Measurements from ENCODE around the gene TMC3.

Gene TMC3

GRCh38 chr15:81372575-81372974 lies 1.4 kb downstream of the TMC3 start:
- Histone ChIP-seq H3K9me2 (ENCODE audit: low read depth, low read length) (no peaks in the 10 kb centered on the region), H4K20me1 (ENCODE audit: insufficient read depth, low read length) (no peaks in the 10 kb centered on the region), H3K4me2 (ENCODE audit: low read length) (no peak overlapping the region), H3K27me3 (ENCODE audit: insufficient read depth, low read length) (no peaks in the 10 kb centered on the region), H3K9me3 (ENCODE audit: low read length) (no peaks in the 10 kb centered on the region), H3K27ac (ENCODE audit: low read depth, low read length, poor library complexity, severe bottlenecking) (no peak overlapping the region), H3K9ac (ENCODE audit: low read length) (no peak overlapping the region), H2AFZ (ENCODE audit: low read length) (no peak overlapping the region), H3K4me1 (ENCODE audit: insufficient read depth, low read length, severe bottlenecking) (no peaks in the 10 kb centered on the region), H3K36me3 (ENCODE audit: insufficient read depth, low read length) (no peaks in the 10 kb centered on the region), H3K4me3 (ENCODE audit: low read depth, low read length, poor library complexity, severe bottlenecking) (no peak overlapping the region), H3K79me2 (ENCODE audit: insufficient read depth, low read length) (no peaks in the 10 kb centered on the region), H3F3A (ENCODE audit: insufficient read depth, low read length) (no peaks in the 10 kb centered on the region)
- TF ChIP-seq EZH2 (IDR thresholded peaks at IDR 0.05; ENCODE audit: borderline replicate concordance, low read length): no peak
- no peak for TF ChIP-seq CTCF (IDR thresholded peaks at IDR 0.05; ENCODE audit: low read length)

GRCh38 chr15:81363718-81364500 lies 10.1 kb downstream of the TMC3 start:
- H3K9me3 ChIP-seq (ENCODE audit: low read length): no peaks in the 10 kb centered on the region
- no peaks in the 10 kb centered on the region for H3K79me2 ChIP-seq (ENCODE audit: insufficient read depth, low read length)
- peaks cover 6% of the 10 kb centered on the region; the same call in 1 of the 2 replicates for H3K27me3 ChIP-seq (ENCODE audit: insufficient read depth, low read length)
- no peak overlapping the region for H3K27ac ChIP-seq (ENCODE audit: low read depth, low read length, poor library complexity, severe bottlenecking)
- no peaks in the 10 kb centered on the region for H3K9me2 ChIP-seq (ENCODE audit: low read depth, low read length)
- H3K4me3 ChIP-seq (ENCODE audit: low read depth, low read length, poor library complexity, severe bottlenecking): no peak overlapping the region
- no peak overlapping the region for H2AFZ ChIP-seq (ENCODE audit: low read length)
- no peak for TF ChIP-seq CTCF (IDR thresholded peaks at IDR 0.05; ENCODE audit: low read length)
- no peak for TF ChIP-seq EZH2 (IDR thresholded peaks at IDR 0.05; ENCODE audit: borderline replicate concordance, low read length)
- no peaks in the 10 kb centered on the region for H3K36me3 ChIP-seq (ENCODE audit: insufficient read depth, low read length)
- no peaks in the 10 kb centered on the region for H3F3A ChIP-seq (ENCODE audit: insufficient read depth, low read length)
- no peak overlapping the region for H3K4me2 ChIP-seq (ENCODE audit: low read length)
- H3K9ac ChIP-seq (ENCODE audit: low read length): no peak overlapping the region
- no peaks in the 10 kb centered on the region for H4K20me1 ChIP-seq (ENCODE audit: insufficient read depth, low read length)
- H3K4me1 ChIP-seq (ENCODE audit: insufficient read depth, low read length, severe bottlenecking): no peaks in the 10 kb centered on the region

GRCh38 chr15:81363276-81363675 lies 10.7 kb downstream of the TMC3 start:
- H3K4me2 ChIP-seq (ENCODE audit: low read length): no peak overlapping the region
- TF ChIP-seq EZH2 (IDR thresholded peaks at IDR 0.05; ENCODE audit: borderline replicate concordance, low read length) (no peak), CTCF (IDR thresholded peaks at IDR 0.05; ENCODE audit: low read length) (no peak)
- H3K79me2 ChIP-seq (ENCODE audit: insufficient read depth, low read length): no peaks in the 10 kb centered on the region
- H3K27ac ChIP-seq (ENCODE audit: low read depth, low read length, poor library complexity, severe bottlenecking): no peak overlapping the region
- H4K20me1 ChIP-seq (ENCODE audit: insufficient read depth, low read length): no peaks in the 10 kb centered on the region
- peaks cover 6% of the 10 kb centered on the region; the same call in 1 of the 2 replicates for H3K27me3 ChIP-seq (ENCODE audit: insufficient read depth, low read length)
- no peaks in the 10 kb centered on the region for H3F3A ChIP-seq (ENCODE audit: insufficient read depth, low read length)
- no peak overlapping the region for H2AFZ ChIP-seq (ENCODE audit: low read length)
- no peaks in the 10 kb centered on the region for H3K4me1 ChIP-seq (ENCODE audit: insufficient read depth, low read length, severe bottlenecking)
- no peak overlapping the region for H3K9ac ChIP-seq (ENCODE audit: low read length)
- no peaks in the 10 kb centered on the region for H3K9me3 ChIP-seq (ENCODE audit: low read length)
- no peaks in the 10 kb centered on the region for H3K9me2 ChIP-seq (ENCODE audit: low read depth, low read length)
- H3K4me3 ChIP-seq (ENCODE audit: low read depth, low read length, poor library complexity, severe bottlenecking): no peak overlapping the region
- no peaks in the 10 kb centered on the region for H3K36me3 ChIP-seq (ENCODE audit: insufficient read depth, low read length)
